Choroid plexus epithelial cell (primary cell): ENCODE results near the gene HAUS7.

Experiments
- DNase-seq: peaks from one replicate; pipeline ENCODE4 v3.0.0-alpha.2; 2010; ENCODE audit warnings: low read depth
- H3K4me3 ChIP-seq: 2 replicates; pipeline ENCODE4 v1.5.1; 2011; ENCODE audit warnings: low read depth, mild to moderate bottlenecking, control low read depth, low read length, moderate library complexity
- CTCF ChIP-seq: conservative IDR thresholded peaks from 2 replicates; pipeline ENCODE4 v1.5.1; 2011; ENCODE audit warnings: low read depth, mild to moderate bottlenecking, control low read depth, inconsistent platforms, low read length, moderate library complexity

HAUS7 gene

GRCh38 chrX:153456704-153457103, 13.7 kb downstream of the HAUS7 start:
- DNase-seq, result no peak
- no peak for TF ChIP-seq CTCF
- H3K4me3 ChIP-seq, result no peak overlapping the region

DNA sequence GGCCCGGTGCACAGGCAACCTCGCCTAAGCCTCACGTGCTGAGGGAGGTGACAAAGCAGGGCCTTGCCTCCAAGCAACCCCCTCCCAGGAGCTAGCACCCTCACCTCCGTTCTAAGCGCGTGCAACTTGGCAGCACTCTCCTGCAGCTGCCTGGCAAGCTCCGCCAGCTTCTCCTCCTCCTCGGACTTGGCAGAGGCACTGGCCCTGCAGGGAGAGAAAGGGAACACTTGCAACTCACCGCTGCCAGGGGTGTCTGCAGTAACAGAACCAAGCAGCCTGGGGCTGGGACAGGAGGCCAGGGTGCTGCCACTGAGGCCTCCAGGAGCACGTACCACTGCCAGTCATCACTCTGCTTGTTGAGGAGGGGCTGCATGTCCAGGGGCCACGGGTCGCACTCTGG, 14.2 kb downstream of the HAUS7 start:
- H3K4me3 ChIP-seq, result no peak overlapping the region

DNA sequence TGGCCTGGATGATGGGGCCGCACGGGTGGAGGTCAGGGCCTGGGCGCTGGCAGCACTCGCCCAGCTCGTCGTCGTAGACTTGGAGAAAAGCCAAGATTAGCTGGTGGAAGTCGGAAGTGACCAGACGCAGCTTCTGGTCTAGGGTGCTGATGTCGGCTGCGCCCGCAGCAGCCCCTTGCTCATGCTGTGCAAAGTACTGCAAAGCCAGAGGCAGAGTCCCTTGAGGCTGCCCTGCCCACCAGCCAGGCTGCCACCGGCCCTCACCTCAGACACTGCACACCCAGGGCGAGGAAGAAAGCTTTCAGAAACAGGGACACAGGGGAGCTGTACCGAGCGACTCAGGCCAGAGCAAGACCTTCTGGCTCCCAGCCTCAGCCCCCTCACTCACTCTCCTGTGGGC, 14.8 kb downstream of the HAUS7 start:
- no peak for DNase-seq
- no peak for TF ChIP-seq CTCF
- no peak overlapping the region for H3K4me3 ChIP-seq

More for the DNA sequence above, 14.2 kb downstream of the HAUS7 start:
- no peak for TF ChIP-seq CTCF
- DNase-seq, result no peak

DNA sequence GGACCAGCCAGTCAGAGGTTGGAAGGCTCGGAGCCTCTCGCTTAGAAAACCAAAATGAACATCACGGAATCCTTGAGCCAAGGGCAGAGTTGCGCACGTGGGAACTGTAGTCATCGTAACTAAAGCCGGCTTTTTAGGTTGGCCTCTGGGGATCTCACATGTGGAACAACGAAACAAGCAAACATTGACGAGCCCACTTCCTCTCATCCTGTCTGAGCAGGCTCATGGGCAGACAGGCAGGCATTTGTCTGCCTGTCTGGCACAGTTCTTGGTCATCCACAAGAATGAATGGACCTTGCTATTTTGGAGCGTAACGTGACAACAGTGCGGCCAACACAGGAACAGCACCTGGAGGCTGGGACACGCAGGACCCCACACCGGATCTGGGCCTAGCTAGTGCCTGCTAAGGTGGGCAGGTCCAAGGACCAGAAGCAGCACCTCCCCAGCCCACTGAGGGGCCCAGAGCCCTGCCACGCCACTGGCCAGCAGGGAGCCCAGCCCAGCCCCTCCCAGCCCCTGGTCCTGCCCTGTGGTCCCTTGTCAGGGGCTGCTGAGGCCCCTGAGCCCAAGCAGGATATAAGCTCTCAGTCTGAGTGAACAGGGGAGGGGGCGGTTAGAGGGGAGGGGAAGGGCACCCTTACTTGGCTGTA, 15.3 kb downstream of the HAUS7 start:
- DNase-seq, result no peak
- no peak for TF ChIP-seq CTCF
- no peak overlapping the region for H3K4me3 ChIP-seq

DNA sequence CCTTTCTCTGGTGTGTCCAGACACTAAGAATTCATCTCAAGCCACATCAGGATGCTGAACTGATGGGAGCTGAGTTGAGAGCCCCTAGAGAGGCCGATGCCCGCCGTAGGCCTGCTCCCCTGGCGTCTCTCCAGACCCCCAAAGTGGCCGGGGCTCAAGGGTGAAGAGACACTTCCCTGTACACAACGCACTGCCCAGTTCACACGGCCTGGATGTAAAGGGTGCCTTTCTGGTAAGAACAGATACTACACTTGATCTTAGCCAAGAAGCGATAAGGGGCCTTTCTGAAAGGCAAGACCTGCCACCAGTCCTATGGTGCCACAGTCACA, 19.5 kb downstream of the HAUS7 start:
- H3K4me3 ChIP-seq, result no peak overlapping the region
- no peak for TF ChIP-seq CTCF
- no peak for DNase-seq

DNA sequence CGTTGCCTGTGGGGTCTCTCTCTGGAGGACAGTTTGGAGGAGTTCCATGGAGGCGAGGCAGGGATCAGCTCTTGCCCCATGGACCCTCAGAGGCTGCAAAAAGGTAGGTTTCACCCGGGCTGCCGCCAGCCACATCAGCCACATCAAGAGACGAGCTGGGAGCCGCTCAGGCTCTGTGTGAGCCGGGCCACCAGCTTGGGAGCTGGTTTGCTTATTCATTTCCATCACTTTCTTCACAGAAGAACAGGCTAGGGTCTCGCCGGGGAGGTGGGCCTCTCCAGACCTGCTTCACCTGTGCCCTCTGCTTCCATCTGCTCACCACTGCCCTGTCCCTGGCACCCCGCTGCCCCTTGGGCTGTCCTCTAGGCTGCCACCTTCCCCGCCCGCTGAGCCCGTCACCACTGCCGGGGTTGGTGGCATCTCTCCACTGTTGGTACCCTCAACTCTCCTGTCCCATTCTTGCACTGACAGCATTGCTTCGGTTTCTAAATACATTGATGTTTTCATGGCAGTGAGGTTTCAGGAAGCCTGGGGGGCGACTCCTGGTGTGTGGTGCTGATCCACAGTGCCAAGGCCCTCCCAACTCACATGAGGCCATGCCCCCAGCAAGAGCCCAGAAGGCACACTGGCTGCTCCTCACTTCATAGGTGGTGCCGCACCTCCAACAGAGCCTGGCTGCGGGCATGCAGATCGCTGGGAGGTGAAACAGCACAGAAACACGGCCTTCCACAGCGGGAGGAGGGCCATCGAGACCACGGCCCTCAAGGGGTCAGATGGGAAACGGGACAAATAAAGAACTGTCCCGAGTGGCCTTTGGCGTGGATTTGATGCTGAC, 20.0 kb downstream of the HAUS7 start:
- TF ChIP-seq CTCF, result no peak
- no peak for DNase-seq
- H3K4me3 ChIP-seq, result no peak overlapping the region
